ENCODE data around the gene CSNK1E.

CSNK1E gene

GRCh38 chr22:38308791-38309498, 8.3 kb downstream of the CSNK1E start:
- DNase-seq (ENCODE audit: low spot score): no peak
- H3K4me3 ChIP-seq: no peak overlapping the region
- H3K27ac ChIP-seq: peak overlapping the region; percentile 76 to 89
- TF ChIP-seq, protein P1, sequence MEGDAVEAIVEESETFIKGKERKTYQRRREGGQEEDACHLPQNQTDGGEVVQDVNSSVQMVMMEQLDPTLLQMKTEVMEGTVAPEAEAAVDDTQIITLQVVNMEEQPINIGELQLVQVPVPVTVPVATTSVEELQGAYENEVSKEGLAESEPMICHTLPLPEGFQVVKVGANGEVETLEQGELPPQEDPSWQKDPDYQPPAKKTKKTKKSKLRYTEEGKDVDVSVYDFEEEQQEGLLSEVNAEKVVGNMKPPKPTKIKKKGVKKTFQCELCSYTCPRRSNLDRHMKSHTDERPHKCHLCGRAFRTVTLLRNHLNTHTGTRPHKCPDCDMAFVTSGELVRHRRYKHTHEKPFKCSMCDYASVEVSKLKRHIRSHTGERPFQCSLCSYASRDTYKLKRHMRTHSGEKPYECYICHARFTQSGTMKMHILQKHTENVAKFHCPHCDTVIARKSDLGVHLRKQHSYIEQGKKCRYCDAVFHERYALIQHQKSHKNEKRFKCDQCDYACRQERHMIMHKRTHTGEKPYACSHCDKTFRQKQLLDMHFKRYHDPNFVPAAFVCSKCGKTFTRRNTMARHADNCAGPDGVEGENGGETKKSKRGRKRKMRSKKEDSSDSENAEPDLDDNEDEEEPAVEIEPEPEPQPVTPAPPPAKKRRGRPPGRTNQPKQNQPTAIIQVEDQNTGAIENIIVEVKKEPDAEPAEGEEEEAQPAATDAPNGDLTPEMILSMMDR (IDR thresholded peaks at IDR 0.05): no peak

DNA sequence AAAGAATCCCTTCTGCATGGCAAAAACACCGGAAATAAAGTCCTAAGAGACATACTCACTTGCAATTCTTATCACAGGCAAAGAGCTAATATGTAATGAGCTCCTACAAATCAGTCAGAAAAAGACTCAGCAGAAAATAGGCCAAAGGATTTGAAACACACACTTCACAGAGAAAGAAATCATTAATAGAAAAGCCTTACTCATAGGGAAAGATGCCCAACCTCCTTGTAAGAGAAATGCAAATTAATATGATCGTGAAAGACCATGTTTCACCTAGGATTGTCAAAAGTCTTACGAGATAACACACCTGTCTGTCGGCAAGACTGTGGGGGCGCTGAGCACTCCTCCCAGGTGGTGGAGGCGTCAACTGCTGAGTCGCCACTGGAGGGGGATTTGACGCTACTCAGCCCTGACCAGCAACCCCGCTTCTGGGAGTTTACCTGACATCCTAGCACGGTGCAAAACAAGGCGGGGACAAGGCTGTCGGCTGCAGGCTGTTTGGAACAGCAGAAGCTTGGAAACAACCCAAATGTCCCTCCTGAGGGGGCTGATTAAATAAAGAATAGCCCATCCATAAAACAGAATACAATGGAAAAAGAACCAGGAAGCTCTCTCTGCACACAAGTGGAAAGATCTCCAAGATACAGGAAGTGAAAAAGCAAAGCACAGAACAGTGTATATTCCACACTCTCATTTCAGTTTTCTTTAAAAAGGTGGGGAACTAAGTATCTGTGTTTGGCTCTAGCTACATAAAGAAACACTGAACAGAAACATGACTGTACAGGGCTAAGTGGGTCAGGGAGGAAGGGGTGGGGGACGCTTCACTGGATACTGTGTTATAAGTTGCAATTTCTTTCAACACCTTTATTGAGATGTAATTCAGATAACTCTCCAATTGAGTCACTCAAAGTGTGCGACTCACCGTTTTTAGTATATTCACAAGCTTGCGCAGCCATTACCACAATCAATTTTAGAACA, 11.5 kb downstream of the CSNK1E start:
- DNase-seq (ENCODE audit: low spot score): no peak
- H3K27ac ChIP-seq: peak overlapping the region; percentile 55 to 86
- TF ChIP-seq, protein P1 (IDR thresholded peaks at IDR 0.05): no peak
- peak overlapping the region; percentile 41 for H3K4me3 ChIP-seq

- DNase-seq (ENCODE audit: low spot score): no peak
- TF ChIP-seq, protein P1 (IDR thresholded peaks at IDR 0.05): no peak
- H3K4me3 ChIP-seq: peak overlapping the region; percentile 8
- H3K27ac ChIP-seq: peak overlapping the region; percentile 0 to 64
These were observed 12.7 kb downstream of the CSNK1E start for GRCh38 chr22:38304526-38304925.

GRCh38 chr22:38303974-38304373, 13.3 kb downstream of the CSNK1E start:
- DNase-seq (ENCODE audit: low spot score): no peak
- TF ChIP-seq, protein P1 (IDR thresholded peaks at IDR 0.05): no peak
- Histone ChIP-seq H3K27ac (peak overlapping the region; percentile 0 to 64), H3K4me3 (no peak overlapping the region)

- TF ChIP-seq, protein P1 (IDR thresholded peaks at IDR 0.05): no peak
- no peak for DNase-seq (ENCODE audit: low spot score)
- no peak overlapping the region for H3K4me3 ChIP-seq
- peak overlapping the region in 1 of 2 donors; percentile 0 for H3K27ac ChIP-seq
These were observed 14.3 kb downstream of the CSNK1E start for GRCh38 chr22:38302906-38303305.

- Histone ChIP-seq H3K4me3 (no peak overlapping the region), H3K27ac (no peak overlapping the region)
- TF ChIP-seq, protein P1 (IDR thresholded peaks at IDR 0.05): no peak
- no peak for DNase-seq (ENCODE audit: low spot score)
These were observed 16.3 kb downstream of the CSNK1E start for GRCh38 chr22:38300946-38301345.
